GM18498 (cell line): Measurements from ENCODE around the gene CNIH2.
"Not testable (repeated sequence)": the region's sequence is repeated elsewhere in the genome, so short reads cannot be mapped to it uniquely, and the experiment has no call there.

Experiments
- ATAC-seq: cut with Tn5 transposase; IDR thresholded peaks from one replicate; pipeline ENCODE4 v1.9.1; 2021; ENCODE audit warnings: mild to moderate bottlenecking, moderate library complexity; ENCODE audit not compliant: unreplicated experiment

The CNIH2 gene

DNA sequence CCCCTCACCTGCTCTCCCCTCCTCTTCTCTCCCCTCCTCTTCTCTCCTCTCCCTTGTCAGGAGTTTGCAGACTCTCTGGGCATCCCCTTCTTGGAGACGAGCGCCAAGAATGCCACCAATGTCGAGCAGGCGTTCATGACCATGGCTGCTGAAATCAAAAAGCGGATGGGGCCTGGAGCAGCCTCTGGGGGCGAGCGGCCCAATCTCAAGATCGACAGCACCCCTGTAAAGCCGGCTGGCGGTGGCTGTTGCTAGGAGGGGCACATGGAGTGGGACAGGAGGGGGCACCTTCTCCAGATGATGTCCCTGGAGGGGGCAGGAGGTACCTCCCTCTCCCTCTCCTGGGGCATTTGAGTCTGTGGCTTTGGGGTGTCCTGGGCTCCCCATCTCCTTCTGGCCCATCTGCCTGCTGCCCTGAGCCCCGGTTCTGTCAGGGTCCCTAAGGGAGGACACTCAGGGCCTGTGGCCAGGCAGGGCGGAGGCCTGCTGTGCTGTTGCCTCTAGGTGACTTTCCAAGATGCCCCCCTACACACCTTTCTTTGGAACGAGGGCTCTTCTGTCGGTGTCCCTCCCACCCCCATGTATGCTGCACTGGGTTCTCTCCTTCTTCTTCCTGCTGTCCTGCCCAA is 1.9 kb upstream of the CNIH2 start:
- no peak for ATAC-seq

DNA sequence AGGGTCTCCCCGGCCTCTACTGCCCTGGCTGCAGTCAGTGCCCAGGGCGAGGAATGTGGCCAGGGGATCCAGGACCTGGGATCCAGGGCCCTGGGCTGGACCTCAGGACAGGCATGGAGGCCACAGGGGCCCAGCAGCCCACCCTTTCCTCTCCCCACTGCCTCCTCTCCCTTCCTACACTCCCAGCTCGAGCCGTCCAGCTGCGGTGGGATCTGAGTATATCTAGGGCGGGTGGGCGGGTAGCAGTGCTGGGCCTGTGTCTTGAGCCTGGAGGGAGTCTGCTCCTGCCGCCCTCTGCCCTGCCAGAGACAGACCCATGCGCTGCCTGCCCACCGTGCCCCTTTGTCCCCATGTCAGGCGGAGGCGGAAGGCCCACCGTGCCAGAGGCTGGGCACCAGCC is 1.4 kb upstream of the CNIH2 start:
- ATAC-seq: not testable (repeated sequence)

DNA sequence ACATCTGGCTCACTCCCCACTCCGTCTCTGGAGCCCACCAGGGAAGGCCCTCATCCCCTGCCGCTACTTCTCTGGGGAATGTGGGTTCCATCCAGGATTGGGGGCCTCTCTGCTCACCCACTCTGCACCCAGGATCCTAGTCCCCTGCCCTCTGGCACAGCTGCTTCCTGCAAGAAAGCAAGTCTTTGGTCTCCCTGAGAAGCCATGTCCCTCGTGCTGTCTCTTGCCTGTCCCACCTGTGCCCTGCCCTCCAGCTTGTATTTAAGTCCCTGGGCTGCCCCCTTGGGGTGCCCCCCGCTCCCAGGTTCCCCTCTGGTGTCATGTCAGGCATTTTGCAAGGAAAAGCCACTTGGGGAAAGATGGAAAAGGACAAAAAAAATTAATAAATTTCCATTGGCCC is 911 bp upstream of the CNIH2 start:
- ATAC-seq: not testable (repeated sequence)

DNA sequence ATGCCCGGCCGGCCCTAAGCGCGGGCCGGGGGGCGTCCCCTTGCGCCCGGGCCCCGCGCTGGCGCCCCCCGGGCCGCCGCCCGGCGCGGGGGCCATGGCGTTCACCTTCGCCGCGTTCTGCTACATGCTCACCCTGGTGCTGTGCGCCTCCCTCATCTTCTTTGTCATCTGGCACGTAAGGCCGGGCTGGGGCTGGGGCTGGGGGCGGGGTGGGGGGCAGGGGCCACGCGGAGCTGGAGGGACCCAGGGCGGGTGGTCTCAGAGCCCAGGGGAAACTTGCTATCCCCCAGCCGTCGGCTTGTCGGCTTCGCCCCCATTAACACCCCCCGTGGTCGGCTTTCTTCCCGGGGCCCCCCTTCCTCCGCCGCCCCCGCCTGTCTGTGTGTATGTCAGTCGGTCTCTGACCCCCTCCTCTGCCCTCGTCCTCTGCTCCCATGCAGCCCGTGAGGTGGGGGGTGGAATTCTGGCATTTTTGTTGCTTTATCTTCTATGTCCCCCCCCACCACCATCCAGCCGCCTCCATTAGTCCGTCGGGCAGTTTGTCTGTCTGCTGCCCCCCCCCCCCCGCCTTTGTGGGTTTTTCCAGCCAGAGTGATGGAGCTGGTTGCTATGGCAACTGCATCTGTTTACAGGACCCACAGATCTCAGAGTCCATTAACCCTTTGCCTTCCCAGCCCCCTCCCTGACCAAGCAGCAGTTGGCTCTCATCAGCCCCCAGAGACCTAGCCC is 552 bp downstream of the CNIH2 start:
- no peak for ATAC-seq

DNA sequence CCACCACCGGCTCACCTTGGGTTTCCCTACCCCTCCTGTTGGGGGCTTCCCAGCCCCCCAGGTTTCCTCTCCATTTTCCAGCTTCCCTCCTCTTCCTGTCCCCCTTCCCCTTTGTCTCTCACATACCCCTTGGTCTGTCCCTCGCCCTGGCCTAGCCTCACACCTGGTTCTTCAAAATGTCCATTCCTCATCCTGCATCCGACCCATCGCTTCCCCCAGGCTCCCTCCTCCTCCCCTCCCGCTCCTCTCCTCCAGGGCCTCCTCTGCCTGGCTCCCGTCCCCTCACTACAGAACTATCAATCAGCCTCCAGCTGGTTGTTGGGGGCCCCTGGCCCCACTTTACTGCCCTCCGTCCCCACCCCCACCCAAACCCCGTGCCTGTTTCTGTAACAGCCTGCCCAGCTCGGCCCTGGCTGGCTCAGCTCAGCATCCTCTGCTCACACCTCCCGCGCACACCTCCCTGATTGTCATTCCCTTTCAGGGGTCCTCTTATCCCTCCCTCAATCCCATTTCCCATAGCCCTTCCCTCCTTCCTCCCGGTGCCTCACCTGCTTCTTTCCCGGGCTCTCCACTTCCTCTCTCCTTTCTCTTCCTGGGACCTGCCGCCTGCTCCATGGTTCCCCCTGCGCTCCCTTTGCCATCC is 1.2 kb downstream of the CNIH2 start:
- no peak for ATAC-seq

DNA sequence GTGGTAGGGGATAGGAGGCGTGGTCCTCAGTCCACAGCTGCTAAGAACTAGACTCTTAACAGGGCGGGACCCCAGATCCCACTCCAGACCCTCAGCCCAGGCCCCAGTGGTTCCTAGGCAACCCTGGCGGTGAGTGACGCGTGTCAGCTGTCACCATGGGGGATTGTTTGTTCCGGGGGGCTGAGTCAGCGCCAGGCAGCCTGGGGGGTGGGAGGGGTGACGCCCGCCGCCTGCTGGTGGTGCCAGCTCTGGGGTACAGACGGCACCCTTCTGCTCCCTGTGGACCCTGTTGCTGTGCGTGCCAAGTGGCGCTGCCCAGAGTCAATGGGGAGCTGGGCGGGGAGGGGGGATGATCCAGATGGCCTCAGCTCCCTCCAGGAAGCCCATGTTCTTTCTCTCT is 2.5 kb downstream of the CNIH2 start:
- ATAC-seq: no peak

DNA sequence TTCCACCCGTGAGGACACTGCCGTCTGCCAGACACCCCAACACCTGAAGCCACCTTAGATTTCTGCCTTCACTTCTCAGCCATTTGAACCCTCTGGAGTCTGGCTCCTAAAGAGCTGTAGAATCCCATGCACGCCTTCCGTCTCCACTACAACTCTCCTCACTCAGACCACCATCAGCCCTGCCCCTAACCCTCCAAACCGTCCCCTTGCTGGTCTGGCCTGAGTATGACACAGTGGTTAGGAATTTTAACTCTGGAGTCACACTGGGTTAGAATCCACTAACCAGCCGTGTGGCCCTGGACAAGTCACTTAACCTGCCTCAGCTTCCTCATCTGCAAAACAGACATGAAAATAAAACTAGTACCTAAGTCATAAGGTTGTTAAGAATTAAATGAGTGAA is 3.0 kb downstream of the CNIH2 start:
- no peak for ATAC-seq

DNA sequence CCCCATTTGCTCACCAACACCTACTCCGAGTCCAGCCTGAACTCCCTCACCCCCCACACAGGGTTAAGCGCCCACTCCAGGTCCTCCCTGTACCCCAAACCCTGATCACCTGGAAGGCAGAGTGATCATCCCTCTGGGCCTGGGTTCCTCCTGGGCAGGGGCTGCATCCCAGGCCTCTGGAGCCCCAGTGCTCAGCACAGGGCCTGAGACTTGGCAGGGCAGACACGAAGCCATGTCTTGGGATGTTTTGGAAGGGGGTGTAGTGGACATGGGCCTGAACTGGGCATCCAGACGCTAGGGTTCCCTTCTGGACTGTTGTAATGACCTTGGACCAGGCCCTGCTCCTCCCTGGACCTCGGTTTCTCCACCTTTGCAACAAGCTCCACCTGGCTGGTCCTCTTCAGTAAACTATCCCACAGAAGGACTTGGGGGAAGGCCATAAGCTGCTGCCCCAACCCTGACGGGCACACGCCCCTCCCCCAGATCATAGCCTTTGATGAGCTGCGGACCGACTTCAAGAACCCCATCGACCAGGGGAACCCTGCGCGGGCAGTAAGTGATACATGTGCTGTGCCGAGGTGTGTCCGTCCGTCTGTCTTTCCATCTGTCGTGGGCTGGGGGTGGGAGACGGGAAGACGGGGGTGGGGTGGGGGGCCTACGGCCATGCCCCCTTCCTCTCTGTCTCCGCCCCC is 3.9 kb downstream of the CNIH2 start:
- no peak for ATAC-seq

DNA sequence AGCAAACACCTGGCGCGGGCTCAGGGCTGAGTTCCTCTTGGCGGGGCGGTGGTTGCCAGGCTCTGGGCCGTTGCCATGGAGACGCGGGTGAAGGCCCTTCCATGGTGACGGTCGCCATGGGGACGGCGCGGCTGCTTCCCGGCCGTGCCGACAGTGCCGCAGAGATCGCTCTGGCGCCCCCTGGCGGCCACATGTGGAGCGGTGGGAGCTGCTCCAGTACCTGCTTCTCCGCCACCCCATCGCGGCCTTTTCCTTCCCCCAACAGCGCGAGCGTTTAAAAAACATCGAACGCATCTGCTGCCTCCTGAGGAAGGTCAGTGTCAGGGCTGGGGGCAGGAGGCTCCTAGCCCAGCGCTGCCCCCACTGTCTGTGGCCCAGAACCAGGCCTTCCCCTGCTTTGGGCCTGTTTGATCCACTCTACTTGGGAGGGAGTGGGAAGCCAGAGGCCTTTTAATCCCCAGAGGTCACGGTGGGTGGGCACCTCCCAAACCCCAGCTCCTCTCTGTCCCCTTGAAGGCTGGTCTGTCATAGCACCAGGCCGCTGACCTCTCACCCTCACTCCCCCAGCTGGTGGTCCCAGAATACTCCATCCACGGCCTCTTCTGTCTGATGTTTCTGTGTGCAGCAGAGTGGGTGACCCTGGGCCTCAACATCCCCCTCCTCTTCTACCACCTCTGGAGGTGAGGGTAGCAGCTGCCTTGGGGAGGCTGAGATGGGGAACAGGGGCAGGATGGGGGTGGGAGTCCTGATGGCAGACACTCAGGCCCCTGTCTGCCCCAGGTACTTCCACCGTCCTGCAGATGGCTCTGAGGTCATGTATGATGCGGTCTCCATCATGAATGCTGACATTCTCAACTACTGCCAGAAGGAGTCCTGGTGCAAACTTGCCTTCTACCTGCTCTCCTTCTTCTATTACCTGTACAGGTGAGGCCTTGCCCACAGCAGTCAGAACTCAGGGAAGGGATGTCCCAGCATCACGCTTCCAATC is 4.8 kb downstream of the CNIH2 start:
- peak; percentile 75 for ATAC-seq

DNA sequence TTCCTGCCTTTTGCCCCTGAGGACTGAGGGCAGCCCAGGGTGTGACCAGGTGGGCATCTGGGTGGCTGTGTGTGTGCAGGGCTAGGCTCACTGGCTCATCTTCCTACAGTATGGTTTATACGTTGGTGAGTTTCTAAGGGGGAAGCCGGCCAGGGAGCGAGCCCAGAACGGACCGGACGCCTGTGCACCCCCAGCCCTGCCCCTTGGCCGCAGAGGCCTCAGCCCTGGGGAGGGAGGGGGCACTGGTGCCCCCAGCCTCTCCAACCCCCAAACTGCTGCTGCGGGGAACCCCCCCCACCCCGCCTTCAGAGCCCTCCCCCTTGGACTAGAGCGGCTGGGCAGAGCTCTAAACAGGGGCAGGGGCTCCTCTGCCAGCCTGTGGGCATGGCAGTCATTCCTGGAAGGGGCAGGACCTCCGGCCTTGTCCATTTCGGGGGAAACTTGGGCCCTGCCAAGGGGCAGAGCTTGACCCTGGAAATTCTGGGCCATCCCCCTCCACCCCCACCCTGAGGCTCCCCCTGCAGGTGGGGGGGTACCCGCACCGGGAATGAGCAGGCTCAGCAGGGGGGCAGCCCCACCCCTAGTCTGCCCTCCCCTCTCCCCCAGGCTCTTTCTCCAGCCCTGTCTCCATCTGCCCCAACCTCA is 5.6 kb downstream of the CNIH2 start:
- no peak for ATAC-seq

DNA sequence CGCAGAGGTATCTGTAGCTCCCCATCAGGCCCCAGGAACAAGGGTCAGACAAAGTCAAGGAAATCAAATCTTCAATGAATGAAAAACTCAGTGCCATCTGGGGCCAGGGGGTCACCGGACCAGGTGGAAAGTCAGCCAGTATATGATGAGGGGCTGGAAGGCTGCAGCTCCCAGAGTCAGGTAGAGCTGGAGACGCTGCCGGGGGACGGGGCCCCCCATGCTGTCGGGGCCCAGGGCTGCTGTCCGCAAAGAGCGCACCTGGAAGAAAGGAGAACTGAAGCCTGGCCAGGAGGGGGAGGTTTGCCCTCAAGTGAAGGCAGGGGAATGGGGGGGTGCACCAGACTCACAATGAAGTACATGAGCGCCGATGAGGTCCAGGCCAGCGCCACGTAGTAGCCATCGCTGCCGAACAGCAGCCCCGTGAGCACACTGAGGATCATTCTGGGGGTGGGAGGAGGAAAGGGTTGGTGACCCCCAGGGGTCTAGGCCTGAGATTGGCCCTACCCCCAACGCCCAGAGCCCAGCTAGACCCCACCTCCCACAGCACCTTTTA is 6.6 kb downstream of the CNIH2 start:
- ATAC-seq: no peak

DNA sequence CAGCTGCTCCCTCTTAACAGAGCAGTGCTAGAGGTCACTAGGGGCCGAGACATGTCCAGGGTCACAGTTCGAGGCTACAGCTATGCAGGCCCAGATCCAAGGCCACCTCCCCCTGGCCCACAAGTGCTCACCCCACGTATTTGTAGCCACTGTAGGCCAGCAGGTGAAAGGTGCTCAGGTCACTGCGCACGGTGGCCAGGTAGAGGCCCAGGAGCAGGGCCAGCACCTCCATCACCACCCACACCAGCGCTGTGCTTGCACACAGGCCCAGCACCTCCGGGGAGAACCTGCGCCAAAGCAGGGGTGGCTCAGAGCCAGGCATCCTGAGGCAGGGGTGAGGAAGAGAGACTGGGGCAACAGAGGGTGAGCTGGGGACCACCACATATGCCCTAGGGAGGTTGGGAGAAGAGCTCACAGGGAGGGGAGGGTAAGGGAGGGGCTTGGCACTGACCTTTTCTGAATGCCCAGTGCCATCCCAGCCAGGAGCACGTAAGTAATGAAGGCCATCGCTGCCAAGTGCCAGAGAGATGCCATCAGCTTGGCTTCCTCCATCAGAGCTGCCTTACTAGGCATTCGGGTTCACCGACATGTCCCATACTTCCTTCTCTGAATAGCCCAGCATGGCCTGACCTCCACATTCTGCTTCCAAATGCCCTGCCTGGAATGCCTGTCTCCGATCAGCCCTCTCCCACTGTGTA is 7.4 kb downstream of the CNIH2 start:
- ATAC-seq: no peak

DNA sequence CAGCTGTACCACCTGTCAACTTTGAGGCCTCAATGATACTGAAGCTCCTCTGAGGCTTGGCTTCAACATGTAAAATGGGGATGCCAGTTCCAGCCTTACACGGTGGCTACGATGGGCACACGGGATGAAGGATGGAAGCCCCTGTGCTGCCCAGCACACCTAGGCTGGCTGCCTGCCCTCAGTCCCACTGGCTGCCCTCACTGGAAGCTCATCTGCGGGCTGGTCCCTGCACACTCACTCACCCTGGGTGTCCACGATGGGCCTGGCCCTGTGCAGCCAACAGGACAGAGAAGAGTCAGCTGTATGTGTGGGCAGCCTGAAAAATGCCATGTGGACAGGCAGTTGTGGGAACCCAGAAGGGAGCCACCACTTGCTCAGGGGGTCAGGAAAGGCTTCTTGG is 8.7 kb downstream of the CNIH2 start:
- ATAC-seq: no peak

DNA sequence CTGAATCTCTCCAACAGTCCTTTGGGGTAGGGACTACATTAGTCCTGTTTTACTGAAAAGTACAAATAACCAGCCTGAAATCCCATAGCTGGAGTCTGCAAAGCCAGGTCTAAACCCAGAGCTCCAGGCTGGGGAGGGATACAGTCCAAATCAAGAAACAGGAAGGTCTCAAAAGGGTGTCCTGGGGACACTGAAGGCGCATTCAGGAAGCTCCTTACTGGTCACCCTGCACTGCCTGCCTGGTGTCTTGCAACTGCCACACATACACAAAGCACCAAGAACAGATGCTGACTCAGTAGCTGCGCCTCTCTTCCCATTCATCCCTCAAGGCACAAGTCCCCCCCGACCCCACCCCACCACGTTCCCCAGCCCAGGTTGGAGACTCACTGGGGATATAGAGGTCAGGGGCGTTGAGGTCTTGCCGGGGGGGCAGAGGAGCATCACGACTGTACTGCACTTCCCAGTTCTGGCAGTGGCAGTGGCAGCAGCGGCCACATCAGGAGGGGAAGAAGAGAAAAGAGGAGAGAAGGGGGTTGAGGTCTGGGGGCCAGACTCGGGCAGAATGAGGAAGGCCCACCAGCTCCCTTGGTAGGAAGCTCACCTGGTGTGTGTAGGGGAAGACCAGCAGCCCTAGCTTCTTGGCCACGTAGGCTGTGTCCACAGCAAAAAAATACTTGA is 9.4 kb downstream of the CNIH2 start:
- ATAC-seq: no peak

DNA sequence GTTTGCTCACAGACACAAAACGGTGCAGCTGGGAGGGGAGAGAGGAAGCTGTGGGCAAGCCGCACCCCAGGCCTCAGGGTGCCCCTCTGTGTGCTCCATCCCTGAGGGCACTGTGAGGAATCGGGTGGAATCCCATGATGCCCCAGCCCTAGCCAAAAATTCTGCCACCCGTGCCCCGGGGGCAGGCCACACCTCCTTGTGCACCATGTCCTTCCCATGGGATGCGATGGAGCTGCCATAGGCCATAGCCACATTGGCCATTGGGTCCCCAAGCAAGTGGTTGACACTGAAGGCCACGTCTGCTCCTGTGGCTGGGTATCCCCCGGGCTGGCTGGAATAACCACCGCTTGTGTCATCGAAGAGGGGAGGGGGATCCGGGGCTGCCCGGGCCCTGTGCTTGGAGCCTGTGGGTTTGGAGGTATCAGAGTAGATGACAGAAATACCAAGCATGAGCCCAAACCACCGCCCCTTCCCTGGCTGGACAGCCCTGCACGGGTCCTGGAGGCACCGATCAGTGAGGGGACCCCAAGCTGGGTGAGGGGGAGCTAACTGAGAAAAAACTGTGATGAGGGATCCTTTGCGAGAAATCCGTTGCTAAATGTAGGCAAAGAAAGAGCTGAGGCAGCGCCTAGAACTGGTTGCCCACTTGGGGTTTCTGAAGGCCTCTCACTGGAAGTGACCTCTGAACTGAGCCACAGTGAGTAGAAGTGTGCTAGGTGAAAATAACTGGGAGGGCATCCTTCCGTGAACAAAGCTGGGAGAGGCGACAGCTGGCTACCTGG is 10.1 kb downstream of the CNIH2 start:
- ATAC-seq: no peak

DNA sequence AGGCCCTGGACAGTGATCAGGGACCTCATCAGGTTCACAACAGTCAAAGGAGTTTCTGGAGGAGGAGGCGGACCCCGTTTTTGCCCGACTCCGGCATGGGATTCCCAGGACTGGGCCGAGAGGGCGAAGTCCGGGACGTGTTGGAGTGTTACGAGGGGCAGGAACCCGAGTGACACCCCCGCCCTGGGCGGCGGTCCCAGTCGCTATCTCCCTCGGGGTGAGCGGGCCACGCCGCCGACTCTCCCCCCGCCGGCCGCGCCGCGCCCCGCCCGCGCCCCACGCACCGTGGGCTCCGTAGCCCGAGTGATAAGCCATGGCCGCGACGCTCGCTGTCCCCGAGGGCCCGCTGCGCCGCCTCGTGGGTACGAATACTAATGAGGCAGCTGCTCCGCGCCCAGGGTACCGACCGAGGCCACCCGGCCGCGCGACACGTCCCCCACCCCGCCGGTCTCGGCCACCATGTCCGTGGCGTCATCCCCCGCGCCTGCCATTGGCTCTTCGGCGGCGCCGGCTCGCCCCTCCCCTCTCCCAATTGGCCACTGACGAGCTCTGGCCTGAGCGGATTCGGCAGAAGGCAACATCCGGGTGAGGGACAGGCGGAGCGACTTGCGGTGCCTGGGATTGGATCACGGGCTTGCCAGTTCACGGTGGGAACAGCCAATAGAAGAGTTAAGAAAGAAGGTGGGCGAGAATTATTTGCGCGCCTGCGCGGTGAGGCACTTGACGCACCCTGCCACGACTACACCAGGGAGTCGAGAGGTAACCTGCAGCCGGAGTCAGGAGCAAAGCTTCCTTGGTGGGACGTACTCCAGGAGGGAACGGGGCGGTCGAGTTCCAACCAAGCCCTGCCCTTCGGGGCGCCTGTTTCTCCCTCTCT is 10.9 kb downstream of the CNIH2 start, which contains the start of gene YIF1A:
Gene YIF1A, minus strand, starts transcription at position 473 of the 877 bp plus-strand sequence. Its CDS starts 158 bp downstream, at position 315.
- ATAC-seq: peak; percentile 85
